GM12873 (cell line): ENCODE measurements around the gene AAK1.

ENCODE experiments used
- CTCF ChIP-seq: IDR thresholded peaks from 2 replicates; pipeline ENCODE4 v1.5.1; 2012; ENCODE audit warnings: low read depth, mild to moderate bottlenecking, moderate library complexity, low read length, control low read depth; ENCODE audit not compliant: insufficient read depth; ENCODE audit errors: missing control alignments

AAK1 gene

DNA sequence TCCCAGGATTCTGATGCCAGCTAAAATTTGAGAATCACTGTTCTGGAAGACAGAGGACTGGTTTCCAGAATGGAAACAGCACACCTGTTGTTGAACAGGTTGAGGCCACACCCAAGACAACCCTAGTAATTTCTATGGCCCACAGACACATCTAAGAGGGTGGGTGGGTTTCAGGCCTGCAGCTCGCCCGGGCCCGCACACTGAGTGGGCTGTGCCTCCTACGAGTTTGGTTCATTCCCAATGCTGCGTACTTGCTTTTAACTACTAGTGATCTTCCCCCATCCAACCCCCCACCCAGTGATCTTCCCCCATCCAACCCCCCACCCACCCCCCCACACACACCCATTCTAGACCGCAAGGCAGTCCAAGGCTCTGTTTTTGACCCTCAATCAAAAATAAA is 205.0 kb downstream of the AAK1 start:
- TF ChIP-seq CTCF: no peak

DNA sequence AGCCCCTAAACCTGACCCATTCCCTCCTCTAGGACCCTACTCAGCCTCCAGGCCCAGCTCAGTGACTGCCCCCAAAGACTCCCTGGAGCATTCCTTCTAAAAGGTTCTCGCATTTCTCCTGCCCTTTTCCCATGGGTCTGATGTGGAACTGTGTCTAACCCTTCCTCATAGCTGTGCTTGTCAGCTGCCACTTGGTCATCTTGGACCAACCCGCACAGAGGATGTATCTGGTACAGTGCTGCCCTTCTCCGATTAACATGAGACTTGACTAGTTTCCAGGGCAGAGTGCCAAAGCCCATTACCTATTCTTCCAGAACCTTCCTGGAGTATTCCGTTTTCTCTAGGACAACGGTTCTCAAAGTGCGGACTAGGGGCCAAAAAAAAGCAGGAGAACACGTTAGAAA is 205.8 kb downstream of the AAK1 start:
- no peak for TF ChIP-seq CTCF

- TF ChIP-seq CTCF: peak; percentile 73
Measured at GRCh38 chr2:69436938-69437750, 206.4 kb downstream of the AAK1 start, which contains the start of gene NFU1. Gene NFU1 (minus strand): TSS chr2:69437435. CDS start chr2:69437422, 13 bp downstream.

DNA sequence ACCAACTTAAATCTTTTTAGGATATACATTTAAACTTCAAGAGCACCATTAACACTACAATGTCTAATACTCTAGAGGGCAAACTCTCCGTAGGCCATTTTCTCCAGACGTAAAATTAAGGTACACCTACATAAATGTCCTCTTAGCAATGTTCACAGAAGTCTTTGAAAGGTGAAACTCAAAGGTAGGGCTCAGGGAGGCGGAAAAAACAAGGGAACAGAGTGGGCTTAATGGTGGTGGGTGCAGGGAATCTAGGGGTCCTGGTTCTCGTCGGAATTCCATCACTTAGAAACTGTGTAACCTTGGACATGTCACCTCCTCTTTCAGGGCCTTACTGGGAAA is 207.0 kb downstream of the AAK1 start:
- TF ChIP-seq CTCF: no peak

- TF ChIP-seq CTCF: no peak
Measured at GRCh38 chr2:69434753-69435152, 208.8 kb downstream of the AAK1 start.

- TF ChIP-seq CTCF: no peak
Measured at GRCh38 chr2:69429491-69430183, 213.9 kb downstream of the AAK1 start.

GRCh38 chr2:69428981-69429380 is 214.6 kb downstream of the AAK1 start:
- no peak for TF ChIP-seq CTCF
